ENCODE measurements around the gene WTAP. TPM values are rescaled to one million over a fixed set of nuclear protein-coding genes. Genes with fewer than 3 reads are reported as not detected.
A peak's percentile ranks its signal among the peaks of the same experiment; 100 is the strongest.

The WTAP gene
- total RNA-seq, 4 donors from 2014 or later: 74.8 to 202 (median 133) TPM

DNA sequence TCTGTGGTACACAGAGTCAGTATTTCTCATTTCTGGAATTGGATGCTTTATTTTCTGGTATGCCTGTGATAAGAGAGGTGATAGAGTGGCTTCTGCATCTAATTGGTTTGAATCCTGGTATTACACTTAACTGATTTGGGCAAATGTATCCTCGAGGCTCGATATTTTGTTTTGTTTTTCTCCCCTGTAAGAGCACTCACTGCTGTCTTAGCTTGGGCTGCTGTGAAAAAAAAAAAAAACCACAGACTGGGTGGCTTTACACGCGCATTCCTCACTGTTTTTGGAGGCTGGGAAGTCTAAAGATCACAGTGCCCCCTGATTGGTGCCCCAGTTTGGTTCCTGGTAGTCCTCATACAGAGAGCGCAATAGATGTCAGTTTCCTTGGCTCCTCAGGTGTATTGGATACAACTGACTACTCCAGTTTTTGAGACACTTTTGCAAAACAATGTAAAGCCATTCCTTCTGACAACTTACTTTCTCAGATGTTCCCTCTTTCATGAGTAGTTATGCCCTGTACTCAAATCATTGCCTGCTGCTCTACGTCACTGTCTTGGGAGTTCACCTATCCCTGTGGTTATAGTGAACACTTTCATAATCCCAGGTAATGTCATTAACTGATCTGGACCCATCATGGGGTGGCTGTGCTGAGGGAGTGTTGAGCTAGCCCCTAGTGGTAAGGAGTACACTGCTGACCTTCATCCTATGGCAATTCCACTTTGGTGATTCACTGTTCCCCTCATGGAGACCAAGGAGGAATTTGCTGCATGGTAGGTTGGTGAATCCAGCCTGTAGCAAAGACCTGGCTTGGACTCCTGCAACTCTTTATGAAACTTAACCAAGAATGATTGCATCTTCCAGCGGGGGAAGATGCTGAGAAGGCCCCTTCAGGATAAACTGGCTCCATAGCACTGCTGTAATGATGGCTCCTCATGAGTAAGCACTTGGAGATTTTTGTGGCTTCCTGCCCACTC lies 31.0 kb downstream of the WTAP start:
- ATAC-seq (ENCODE audit: low FRiP score) (no peak), DNase-seq (ENCODE audit: low spot score) (no peak)
- TF ChIP-seq, protein P1, sequence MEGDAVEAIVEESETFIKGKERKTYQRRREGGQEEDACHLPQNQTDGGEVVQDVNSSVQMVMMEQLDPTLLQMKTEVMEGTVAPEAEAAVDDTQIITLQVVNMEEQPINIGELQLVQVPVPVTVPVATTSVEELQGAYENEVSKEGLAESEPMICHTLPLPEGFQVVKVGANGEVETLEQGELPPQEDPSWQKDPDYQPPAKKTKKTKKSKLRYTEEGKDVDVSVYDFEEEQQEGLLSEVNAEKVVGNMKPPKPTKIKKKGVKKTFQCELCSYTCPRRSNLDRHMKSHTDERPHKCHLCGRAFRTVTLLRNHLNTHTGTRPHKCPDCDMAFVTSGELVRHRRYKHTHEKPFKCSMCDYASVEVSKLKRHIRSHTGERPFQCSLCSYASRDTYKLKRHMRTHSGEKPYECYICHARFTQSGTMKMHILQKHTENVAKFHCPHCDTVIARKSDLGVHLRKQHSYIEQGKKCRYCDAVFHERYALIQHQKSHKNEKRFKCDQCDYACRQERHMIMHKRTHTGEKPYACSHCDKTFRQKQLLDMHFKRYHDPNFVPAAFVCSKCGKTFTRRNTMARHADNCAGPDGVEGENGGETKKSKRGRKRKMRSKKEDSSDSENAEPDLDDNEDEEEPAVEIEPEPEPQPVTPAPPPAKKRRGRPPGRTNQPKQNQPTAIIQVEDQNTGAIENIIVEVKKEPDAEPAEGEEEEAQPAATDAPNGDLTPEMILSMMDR (IDR thresholded peaks at IDR 0.05): no peak

DNA sequence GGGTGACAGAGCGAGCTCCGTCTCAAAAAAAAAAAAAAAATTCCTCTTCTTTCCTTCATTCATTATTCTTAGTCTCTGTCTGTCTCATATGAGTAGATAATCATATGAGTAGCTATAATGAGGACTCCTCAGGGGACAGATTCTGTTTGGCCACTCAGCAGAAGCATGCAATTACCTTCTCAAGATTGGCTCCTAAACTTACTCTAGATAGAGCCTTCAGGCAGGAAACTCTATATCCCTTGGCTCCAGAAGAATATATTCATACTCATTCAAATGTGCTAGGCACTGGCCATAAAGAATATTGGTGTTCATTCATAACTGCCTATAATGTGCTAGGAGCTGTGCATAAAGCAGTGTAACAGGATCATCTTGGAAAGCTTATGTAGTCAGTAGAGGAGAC lies 32.3 kb downstream of the WTAP start:
- TF ChIP-seq, protein P1 (IDR thresholded peaks at IDR 0.05): no peak
- ATAC-seq (ENCODE audit: low FRiP score): no peak
- DNase-seq (ENCODE audit: low spot score): no peak

DNA sequence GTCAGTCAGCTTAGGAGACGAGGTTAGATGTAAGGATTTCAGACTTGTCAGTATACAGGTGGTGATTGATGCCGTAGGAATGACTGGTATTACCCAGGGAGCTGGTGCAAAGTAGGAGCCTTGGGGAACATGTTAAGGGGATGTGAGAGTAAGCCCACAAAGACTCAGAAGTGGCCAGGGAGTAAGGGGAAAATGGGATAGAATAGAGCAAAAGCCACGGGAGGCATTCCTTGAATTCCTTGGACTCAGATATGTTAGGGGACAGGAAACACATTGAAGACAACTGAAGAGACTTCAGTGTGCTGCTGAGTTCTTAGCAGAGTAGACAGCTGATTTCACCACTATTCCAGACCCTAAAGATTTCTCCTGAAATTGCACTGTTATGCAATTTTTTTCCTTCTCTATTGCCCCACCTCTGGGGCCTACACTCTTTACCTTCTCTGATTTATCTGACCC lies 33.3 kb downstream of the WTAP start:
- DNase-seq (ENCODE audit: low spot score) (no peak), ATAC-seq (ENCODE audit: low FRiP score) (no peak)
- TF ChIP-seq, protein P1 (IDR thresholded peaks at IDR 0.05): no peak

DNA sequence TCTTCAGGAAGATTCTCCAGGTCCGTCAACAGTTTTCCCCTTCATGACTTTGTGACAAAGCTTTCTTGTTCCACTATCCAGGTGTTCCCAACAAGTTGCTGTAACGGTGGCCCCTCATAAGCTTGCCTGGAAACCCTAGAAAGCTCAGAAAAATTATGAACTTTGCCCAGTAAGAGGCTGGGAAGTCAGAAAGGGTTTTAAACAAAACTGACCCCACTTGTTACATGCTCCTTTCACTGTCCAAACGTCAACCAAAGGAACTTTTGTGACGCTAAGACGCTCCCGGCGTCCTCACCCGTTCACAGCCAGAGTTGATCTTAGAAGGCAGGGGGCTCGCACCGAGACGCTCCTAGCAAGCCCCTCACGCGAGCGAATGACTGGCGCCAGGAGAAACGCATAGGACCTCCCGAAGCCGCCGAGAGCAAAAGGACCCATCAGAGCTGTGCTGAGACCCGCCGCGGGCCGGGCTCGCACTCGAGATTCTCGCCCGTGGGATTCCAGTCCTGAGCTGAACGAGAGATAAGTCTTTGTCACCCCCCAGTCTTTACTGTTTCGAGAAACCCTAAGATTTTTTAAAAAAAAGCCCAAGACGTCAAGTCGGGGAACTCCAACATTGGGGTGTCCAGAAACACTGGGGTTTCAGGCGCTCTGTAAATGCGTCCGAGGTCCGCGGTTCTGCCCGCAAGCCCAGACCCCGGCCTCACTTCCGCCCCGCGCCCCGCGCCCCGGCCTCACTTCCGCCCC lies 34.0 kb downstream of the WTAP start:
- TF ChIP-seq, protein P1 (IDR thresholded peaks at IDR 0.05): no peak
- DNase-seq (ENCODE audit: low spot score) (no peak), ATAC-seq (ENCODE audit: low FRiP score) (peak; percentile 1)

DNA sequence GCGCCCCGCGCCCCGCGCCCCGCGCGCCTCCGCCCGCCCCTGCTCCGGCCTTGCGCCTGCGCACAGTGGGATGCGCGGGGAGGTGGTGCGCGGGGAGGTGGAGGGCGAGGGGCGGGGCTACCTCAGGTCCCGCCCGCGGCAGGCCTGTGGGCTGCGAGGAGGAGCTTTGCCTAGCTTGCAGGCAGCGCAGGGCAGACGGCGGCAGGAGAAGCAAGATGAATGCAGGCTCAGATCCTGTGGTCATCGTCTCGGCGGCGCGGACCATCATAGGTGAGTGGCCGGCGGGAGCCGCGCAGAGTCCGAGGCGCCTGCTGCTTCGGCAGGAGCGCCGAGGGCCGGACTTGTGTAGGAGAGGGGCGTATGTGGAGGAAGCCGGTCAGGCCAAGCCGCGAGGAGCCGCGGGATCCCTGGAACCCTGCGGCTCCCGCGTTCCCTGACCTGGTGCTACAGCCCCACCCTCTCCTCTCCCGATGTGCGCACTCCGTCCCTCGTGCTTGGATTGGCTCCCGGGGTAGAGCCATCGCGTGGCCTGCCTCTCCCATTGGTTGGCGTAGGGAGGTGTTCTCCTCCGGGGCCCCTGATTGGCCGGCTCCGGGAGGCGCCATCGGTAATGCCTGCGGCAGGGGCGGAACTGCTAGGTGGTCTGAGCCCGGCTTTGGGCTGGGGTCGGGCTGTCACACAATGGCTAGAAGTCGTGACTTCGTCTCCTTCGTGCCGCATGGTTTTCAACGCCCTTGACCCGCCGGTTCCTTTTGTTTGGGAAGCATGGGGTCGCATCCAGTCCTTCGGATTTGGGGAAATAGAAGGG lies 34.8 kb downstream of the WTAP start, which contains the start of gene ACAT2:
Gene ACAT2, plus strand, starts transcription at position 173 of the 808 bp plus-strand sequence. Its CDS starts 43 bp downstream, at position 216.
- DNase-seq (ENCODE audit: low spot score) (peak; percentile 82), ATAC-seq (ENCODE audit: low FRiP score) (peak; percentile 96)
- TF ChIP-seq, protein P1 (IDR thresholded peaks at IDR 0.05): no peak

DNA sequence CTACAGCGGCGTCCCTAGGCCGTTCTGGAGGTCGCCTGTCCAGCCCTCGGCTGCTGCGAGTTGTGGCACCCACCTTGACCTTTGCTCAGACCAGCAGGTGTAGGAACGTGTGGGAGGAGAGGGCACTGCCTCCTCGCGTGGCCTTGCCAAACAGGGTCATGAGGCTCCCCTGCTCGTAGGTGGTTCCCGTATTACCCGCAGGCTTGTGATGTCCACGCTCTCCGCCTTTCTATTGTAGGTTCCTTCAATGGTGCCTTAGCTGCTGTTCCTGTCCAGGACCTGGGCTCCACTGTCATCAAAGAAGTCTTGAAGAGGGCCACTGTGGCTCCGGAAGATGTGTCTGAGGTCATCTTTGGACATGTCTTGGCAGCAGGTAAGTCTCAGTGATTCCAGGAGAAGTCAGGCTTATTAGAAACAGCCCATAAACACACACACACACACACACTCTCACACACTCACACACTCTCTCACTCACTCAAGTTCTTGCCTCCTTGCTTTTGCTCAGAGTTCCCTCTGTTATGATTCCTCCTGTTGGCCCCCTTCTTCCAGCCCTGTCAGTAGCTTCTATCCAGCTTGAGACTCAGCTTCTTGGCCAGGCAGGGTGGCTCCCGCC lies 35.5 kb downstream of the WTAP start:
- TF ChIP-seq, protein P1 (IDR thresholded peaks at IDR 0.05): no peak
- peak; percentile 26 for ATAC-seq (ENCODE audit: low FRiP score)
- DNase-seq (ENCODE audit: low spot score): no peak
